IPS-18a (cell line): ENCODE results near the gene RPP14.
A peak's percentile ranks its signal among the peaks of the same experiment; 100 is the strongest.
"Not testable (repeated sequence)": the region's sequence is repeated elsewhere in the genome, so short reads cannot be mapped to it uniquely, and the experiment has no call there.

Experiments used
- H3K27ac ChIP-seq: one replicate; pipeline ENCODE4 v1.5.1; 2013; ENCODE audit warnings: low read length
- H3K27me3 ChIP-seq: one replicate; pipeline ENCODE4 v1.6.1; 2013; ENCODE audit warnings: mild to moderate bottlenecking, low read length; ENCODE audit not compliant: control insufficient read depth, insufficient read depth
- H3K36me3 ChIP-seq: one replicate; pipeline ENCODE4 v1.6.1; 2013; ENCODE audit warnings: low read depth, low read length; ENCODE audit not compliant: control insufficient read depth
- H3K4me1 ChIP-seq: one replicate; pipeline ENCODE4 v1.6.1; 2013; ENCODE audit warnings: low read depth, low read length; ENCODE audit not compliant: control insufficient read depth
- H3K4me3 ChIP-seq: one replicate; pipeline ENCODE4 v1.5.1; 2013; ENCODE audit warnings: low read length
- H3K9ac ChIP-seq: one replicate; pipeline ENCODE4 v1.6.1; 2013; ENCODE audit warnings: mild to moderate bottlenecking, low read length, moderate library complexity
- H3K9me3 ChIP-seq: one replicate; pipeline ENCODE4 v1.6.1; 2013; ENCODE audit warnings: low read depth, low read length; ENCODE audit not compliant: control insufficient read depth

Gene RPP14

GRCh38 chr3:58305882-58306711 is at the start of gene RPP14, which contains the start of gene HTD2:
TSS of gene RPP14 (plus strand) at chr3:58306245. CDS start at chr3:58310330, 4,085 bp downstream.
TSS of gene HTD2 (plus strand) at chr3:58306520. CDS start at chr3:58317614, 11,094 bp downstream.
- H3K36me3 ChIP-seq, result peaks cover 13% of the 10 kb centered on the region
- H3K27me3 ChIP-seq, result no peaks in the 10 kb centered on the region
- peak within 1 kb of the TSS; percentile 99 for H3K9ac ChIP-seq
- H3K9me3 ChIP-seq, result no peaks in the 10 kb centered on the region
- peak within 1 kb of the TSS; percentile 97 for H3K27ac ChIP-seq
- peaks cover 3% of the 10 kb centered on the region for H3K4me1 ChIP-seq
- H3K4me3 ChIP-seq, result peak within 1 kb of the TSS; percentile 100

DNA sequence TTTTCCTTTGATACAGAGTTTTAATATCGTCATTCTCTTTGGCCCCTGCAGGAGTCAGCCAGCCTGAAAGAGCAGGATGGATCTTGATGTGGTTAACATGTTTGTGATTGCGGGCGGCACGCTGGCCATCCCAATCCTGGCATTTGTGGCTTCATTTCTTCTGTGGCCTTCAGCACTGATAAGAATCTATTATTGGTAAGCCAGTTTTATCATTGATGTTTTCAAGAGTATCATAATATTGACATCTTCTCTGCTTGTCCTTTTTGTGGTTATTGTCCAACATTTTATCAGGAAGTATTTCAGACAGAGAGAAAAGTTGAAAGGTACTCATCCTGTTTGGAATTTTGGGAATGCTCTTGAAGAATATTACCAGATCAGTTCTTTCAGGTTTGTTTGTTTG is 49.5 kb upstream of the RPP14 start:
- Histone ChIP-seq H3K9ac (no peak overlapping the region), H3K27ac (no peak overlapping the region), H3K27me3 (no peaks in the 10 kb centered on the region), H3K36me3 (no peaks in the 10 kb centered on the region), H3K4me1 (no peaks in the 10 kb centered on the region), H3K4me3 (no peak overlapping the region), H3K9me3 (no peaks in the 10 kb centered on the region)

DNA sequence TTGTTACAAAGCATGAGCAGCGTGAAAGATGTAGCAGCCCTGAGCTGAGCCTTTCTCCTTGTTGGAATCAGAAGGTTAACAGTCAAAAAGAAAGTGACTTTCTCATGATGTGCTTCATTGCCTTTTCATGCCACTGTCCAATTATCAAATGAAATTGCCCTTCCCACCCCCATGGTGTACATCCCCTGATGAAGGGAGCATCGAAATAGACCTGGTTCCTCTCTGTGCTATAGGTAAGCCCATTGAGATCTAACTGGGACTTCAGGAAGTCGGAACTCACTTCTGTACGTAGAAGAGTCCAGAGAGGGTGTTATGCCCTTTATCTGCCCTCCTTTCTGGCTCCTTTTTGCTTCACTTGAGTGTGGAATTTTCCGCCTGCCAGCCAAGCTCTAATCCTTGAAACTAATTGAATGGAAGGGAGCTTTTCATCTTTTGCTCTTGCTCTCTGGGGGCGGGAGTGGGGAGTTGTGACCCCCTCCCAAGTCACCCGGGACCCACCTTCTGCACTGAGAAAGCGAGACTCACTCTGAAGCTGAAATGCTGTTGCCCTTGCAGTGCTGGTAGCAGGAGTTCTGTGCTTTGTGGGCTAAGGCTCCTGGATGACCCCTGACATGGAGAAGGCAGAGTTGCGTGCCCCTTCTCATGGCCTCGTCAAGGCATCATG is 47.5 kb upstream of the RPP14 start:
- Histone ChIP-seq H3K27me3 (no peaks in the 10 kb centered on the region), H3K9ac (no peak overlapping the region), H3K36me3 (no peaks in the 10 kb centered on the region), H3K4me3 (no peak overlapping the region), H3K27ac (no peak overlapping the region), H3K9me3 (no peaks in the 10 kb centered on the region), H3K4me1 (no peaks in the 10 kb centered on the region)

DNA sequence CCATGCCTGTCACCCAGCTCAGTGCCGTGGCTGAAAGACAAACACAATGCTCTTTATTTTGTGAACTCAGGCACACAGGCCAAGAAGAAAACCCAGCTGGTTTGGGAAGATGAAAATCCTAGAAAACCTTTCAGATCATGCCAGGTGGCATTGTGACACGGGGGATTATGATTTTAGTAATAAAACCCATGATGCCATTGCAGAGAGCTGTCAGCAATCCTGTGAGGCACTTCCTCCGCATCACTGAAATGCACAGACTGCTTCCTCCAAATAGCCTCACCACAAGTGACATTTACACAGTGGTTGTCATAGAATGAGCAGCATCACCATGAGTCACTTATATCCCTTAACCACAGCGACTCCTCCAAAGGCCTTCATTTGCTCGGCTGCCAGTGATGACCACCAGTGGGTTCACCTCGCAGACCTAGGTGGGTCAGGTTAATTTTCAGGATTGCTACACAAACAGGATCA is 45.7 kb upstream of the RPP14 start:
- no peak overlapping the region for H3K9ac ChIP-seq

DNA sequence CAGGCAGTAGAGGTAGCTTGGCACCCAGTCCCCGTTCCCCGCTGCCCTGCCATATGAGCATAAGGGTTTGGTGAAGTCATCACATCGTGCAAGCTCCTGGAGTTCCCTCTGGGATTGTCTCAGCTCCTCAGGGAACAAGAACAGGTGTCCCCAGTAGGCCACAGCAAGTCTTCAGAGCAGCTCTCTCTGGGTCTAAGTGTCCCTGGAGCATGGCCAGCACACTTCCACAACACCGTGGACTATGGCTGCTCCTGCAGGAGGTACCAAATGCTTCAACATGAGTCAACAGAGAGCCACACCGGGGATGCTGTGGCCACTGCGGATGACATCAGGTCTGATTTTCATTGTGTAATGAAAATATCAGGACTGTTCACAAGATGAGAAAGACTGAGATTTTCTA is 45.3 kb upstream of the RPP14 start:
- H3K4me3 ChIP-seq, result no peak overlapping the region
- H3K27me3 ChIP-seq, result no peaks in the 10 kb centered on the region
- H3K9ac ChIP-seq, result no peak overlapping the region
- no peaks in the 10 kb centered on the region for H3K36me3 ChIP-seq
- no peak overlapping the region for H3K27ac ChIP-seq
- no peaks in the 10 kb centered on the region for H3K4me1 ChIP-seq
- no peaks in the 10 kb centered on the region for H3K9me3 ChIP-seq

More for the DNA sequence above, 45.7 kb upstream of the RPP14 start:
- no peaks in the 10 kb centered on the region for H3K36me3 ChIP-seq
- no peak overlapping the region for H3K27ac ChIP-seq
- no peak overlapping the region for H3K4me3 ChIP-seq
- no peaks in the 10 kb centered on the region for H3K27me3 ChIP-seq
- H3K9me3 ChIP-seq, result no peaks in the 10 kb centered on the region
- H3K4me1 ChIP-seq, result no peaks in the 10 kb centered on the region

DNA sequence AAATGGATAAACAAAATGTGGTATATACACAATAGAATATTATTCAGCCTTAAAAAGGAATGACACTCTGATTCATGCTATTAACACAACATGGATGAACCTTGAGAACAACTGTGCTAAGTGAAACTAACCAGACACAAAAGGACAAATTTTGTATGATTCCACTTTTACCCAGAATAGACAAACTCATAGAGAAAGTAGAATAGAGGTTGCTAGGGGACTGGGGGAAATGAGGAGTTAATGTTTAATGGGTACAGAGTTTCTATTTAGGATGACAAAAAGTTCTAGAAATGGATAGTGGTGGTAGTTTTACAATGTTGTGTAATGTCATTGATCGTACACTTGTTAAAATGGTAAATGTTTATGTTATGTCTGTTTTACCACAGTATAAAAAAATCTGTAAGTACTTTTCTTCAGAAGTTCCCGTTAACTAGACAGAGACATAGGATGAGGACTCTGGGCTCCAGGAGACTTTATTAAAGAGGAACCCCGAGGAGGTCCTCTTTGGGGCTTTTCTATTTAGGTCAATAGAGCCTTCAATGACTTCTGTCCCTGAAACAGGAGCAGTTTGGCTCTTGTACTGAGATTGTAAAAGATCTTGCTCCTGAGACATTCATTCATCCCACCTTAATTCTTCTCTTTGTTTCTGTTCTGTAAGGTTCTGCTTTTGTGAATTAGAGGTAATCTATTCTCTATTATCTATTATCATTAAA is 43.9 kb upstream of the RPP14 start:
- Histone ChIP-seq H3K27ac (no peak overlapping the region), H3K9ac (no peak overlapping the region), H3K27me3 (no peaks in the 10 kb centered on the region), H3K4me3 (no peak overlapping the region), H3K4me1 (no peaks in the 10 kb centered on the region), H3K9me3 (no peaks in the 10 kb centered on the region), H3K36me3 (no peaks in the 10 kb centered on the region)

DNA sequence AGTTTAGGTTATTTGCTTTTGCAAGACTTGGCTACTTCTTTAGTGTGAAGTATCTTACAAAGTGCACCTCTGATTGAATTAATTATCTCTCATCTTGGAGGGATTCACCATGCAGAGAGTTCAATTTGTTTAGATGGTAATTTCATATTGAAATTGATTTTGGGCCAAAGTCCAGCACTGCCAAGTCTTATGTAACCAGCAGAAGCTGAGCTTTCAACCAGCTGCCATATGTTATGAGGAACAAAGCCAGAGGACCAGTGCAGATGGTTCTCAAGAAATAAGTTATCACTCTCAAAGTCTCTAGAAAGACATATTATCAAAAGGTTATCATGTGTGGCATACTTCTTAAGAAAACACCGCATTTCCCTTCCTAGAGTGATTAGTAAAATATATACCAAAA is 39.5 kb upstream of the RPP14 start:
- Histone ChIP-seq H3K27me3 (no peaks in the 10 kb centered on the region), H3K4me3 (no peak overlapping the region), H3K36me3 (no peaks in the 10 kb centered on the region), H3K9ac (no peak overlapping the region), H3K27ac (no peak overlapping the region), H3K4me1 (no peaks in the 10 kb centered on the region), H3K9me3 (no peaks in the 10 kb centered on the region)

DNA sequence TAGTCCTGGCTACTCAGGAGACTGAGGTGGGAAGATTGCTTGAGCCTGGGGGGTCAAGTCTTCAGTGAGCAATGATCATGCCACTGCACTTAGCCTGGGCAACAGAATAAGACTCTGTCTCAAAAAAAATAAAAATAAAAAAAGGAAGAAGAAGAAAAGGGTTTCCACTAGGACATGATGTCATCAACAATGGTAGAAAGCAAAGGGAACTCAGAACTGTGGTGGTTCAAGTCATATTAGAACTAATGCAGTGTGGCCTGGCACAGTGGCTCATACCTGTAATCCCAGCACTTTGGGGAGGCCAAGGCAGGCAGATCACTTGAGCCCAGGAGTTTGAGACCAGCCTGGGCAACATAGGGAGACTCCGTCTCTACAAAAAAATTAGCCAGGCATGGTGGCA is 38.5 kb upstream of the RPP14 start:
- not testable (repeated sequence) for H3K9ac ChIP-seq, H3K4me3 ChIP-seq, H3K4me1 ChIP-seq, H3K27ac ChIP-seq, H3K36me3 ChIP-seq, H3K27me3 ChIP-seq, H3K9me3 ChIP-seq

GRCh38 chr3:58269356-58269755 is 36.7 kb upstream of the RPP14 start:
- Histone ChIP-seq H3K27me3 (no peaks in the 10 kb centered on the region), H3K4me1 (no peaks in the 10 kb centered on the region), H3K27ac (no peak overlapping the region), H3K9ac (no peak overlapping the region), H3K4me3 (no peak overlapping the region), H3K9me3 (no peaks in the 10 kb centered on the region), H3K36me3 (no peaks in the 10 kb centered on the region)

DNA sequence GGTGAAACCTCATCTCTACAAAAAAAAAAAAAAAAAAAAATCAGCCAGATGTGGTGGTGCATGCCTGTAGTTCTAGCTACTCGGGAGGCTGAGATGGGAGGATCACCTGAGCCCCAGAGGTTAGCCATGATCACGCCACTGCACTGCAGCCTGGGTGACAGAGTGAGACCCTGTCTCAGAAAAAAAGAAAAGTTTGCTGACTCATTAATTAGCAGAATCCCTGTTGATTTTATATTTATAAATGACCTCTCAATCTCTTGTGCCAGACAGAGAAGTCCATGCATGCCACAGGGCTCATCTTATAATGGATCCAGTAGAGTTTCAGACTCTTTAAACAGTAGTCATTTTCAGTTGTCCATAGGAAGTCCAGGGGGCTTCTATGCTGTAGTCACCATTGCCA is 35.6 kb upstream of the RPP14 start:
- H3K36me3 ChIP-seq, result no peaks in the 10 kb centered on the region
- no peaks in the 10 kb centered on the region for H3K4me1 ChIP-seq
- H3K9ac ChIP-seq, result no peak overlapping the region
- no peaks in the 10 kb centered on the region for H3K27me3 ChIP-seq
- no peak overlapping the region for H3K4me3 ChIP-seq
- H3K27ac ChIP-seq, result no peak overlapping the region
- H3K9me3 ChIP-seq, result no peaks in the 10 kb centered on the region

DNA sequence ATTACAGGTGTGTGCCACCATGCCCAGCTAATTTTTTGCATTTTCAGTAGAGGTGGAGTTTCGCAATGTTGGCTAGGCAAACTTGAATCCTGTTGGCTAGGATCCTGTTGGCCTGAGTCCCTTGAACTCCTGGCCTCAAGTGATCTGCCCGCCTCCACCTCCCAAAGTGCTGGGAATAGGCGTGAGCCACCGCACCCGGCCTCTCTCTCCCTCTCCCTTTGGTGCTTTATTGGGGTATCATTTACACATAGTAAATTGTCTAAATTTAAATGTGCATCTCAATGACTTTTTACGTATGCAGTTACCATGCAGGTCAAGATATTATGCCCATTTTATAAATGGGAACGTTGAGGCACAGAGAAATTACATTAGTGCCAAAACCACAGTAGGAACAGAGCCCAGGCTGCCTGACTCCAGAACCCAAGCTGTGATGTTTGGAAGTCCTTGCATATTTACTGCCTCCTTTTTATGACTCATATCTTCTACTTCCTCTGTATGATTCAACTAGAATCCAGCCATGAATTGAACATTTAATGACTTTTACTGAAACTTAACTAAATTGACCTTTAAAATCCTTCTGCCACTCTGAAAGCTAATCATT is 34.0 kb upstream of the RPP14 start:
- Histone ChIP-seq H3K27ac (no peak overlapping the region), H3K4me3 (no peak overlapping the region), H3K4me1 (no peaks in the 10 kb centered on the region), H3K9ac (no peak overlapping the region), H3K27me3 (no peaks in the 10 kb centered on the region), H3K36me3 (no peaks in the 10 kb centered on the region), H3K9me3 (no peaks in the 10 kb centered on the region)
